ENCODE measurements around the gene PYGO2.
A peak's percentile ranks its signal among the peaks of the same experiment; 100 is the strongest.

Gene PYGO2

DNA sequence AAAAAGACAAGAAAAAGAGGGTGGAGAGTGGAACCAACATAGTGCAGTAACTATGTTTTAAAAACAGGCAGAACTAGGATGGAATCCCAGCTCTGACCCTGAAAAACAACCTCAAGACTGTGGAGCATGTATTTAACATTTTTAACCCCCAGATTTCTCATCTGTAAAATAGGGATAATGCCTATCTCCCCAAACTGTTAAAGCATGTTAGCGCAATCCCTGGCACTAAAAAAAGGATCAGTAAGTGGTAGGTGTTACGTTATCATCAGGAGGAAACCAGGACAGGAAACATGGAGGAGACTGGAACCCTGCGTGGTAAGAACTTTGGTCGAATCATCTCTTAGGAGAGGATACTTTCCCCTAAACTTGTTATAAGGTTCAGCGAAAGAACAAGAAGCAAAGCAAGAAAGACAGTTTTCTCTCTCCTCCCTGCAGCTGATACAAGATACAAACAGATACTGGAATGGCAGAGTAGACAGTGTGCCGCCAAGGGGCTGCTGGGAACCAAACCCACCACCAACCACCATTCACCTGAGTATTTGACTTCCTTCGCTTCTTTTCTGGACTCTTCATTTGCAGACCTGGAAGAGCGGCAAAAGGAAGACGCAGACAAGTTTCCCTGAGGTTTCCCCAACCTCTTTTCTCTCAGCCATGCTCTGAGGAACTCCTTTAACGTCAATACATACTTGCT lies 991 bp downstream of the PYGO2 start:
- DNase-seq = no peak

DNA sequence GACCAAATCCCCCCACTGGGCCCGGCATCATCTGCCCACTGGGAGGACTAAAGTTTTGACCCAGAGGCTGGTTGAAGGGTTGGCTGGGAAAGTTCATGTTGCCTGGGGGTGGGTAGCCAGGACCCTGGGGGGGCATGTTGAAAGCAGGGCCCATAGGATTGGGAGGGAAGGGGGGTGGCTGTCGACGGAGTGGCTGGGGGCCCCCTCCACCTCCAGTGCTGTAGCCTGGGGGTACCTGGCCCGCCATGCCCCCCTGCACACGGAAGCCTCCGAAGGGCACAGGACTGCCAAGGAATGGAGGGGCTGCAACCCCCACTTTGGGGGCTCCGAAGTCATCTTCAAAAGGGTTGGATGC lies 2.2 kb downstream of the PYGO2 start:
- no peak for DNase-seq

GRCh38 chr1:154958681-154959425 lies 2.7 kb downstream of the PYGO2 start:
- DNase-seq = no peak

DNA sequence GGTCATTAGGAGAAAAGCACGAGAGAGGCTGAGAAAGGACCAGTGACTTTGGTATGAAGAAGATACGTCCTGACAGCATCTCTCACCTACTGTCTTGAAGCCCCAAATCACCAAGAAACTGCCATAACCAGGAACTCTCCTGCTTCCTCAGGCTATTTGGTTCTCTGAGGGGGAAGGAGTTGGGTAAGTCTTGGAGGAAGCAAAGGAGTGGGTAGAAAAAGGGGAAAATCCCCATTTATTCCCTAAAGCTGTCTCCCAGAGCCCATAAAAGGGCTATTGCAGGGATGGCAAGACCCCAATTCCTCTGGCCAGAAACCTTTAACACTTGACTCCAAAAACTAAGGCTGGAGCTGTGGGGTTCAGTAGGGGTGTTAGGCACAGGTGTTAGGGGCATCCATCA lies 3.5 kb downstream of the PYGO2 start:
- no peak for DNase-seq

DNA sequence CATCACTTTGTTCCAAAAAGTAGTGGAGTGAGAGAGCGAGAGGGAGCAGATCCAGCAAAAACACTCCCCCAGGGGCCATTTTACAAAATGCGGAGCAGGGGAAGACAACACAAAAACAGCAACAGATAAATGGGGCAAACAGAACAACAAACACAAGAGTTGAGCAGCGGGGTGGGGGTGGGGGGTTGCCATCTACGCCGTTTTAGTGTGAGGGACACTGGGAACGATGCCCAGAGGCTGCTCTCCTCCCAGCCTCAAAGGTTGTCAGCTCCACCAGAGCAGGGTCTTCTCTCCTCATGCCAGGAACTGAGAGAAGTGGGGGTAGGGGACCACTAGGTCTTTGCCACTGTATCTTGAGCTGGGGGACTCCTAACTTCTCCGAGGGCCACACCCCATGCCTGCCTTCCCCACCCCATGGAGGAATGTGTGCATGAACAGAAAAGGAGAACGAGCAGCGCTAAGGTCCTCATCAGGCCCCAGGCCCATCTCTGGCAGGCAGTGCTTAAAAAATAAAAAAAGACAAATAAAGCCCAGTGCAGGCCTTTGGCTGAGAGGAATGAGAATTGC lies 4.4 kb downstream of the PYGO2 start:
- DNase-seq = no peak

- no peak for DNase-seq
Measured at GRCh38 chr1:154956544-154956941, 5.0 kb downstream of the PYGO2 start.

DNA sequence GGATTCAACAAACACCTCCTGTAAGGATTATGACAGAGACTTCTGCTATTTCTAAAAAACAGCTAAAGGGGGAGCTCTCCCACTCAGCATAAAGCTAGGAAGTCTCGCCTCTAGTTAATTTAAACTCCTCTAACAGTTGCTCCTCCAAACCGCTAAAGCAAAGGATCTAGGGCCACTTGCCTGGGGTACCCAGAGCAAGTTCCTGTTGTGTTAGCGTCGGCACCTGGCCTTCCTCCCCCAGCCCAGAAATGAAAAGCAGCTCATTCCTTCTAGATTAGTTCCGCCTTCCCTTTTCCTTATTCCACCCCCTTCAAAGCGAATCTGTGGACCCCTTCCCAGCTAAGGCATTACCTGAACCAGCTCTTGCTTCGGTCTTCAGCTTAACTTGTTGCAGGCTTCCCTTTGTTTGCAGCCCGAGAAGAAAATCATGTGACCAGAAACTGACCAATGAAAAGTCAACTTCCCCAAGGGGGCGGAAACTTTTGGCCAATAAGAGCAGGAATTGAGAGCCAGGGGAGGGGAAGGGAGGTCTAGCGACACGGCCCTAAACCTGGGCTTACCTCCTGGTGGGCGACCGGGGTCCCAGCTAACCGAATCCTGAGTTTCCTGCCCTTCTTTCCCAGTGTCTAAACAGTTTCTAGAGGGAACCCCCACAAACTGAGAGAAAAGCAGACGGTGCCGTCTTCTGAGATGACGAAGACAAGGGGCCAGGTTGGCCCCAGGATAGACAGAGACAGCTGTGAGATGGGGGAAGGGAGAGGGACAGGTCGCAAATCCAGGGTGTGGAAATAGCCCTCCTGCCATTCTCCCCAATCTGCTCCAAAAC lies 5.7 kb downstream of the PYGO2 start, which contains the start of gene PBXIP1:
TSS of gene PBXIP1 (minus strand) at position 382 of the 826 bp plus-strand sequence. CDS start 2,378 bp downstream, outside the sequence.
- peak; percentile 78 for DNase-seq

DNA sequence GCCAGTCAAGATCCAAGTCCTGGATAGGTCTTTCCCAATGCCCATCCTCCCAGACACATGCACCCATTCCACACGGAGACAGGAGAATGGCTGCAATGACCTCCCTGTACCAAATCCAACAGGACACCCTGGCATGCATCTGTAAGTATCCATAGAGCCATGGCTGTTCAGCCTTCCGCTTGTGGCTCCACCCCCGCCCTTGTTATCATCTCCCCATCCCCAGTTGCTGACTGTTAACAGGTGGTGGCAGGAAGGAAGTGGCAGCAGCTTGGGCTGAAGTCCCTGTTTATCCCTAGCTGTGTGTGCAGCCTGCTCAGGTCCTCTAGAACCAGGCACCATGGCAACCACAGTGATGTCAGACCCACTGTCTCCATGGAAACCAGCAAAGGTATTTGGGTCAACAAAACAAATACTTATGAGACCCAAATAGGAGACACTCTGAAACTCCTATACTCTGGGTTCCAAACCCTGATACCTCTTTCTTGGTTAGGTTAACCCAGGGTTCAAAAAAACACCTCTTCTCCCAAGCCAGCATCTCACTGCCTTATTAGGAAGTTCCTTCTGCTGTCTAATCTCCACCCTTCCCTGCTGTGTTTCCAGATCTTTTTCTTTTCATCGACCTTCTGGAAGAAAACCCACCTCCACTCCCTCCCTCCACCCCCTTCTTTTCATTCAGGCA lies 6.4 kb downstream of the PYGO2 start:
- DNase-seq = peak; percentile 85

GRCh38 chr1:154954541-154954940 lies 7.0 kb downstream of the PYGO2 start:
- DNase-seq = no peak

DNA sequence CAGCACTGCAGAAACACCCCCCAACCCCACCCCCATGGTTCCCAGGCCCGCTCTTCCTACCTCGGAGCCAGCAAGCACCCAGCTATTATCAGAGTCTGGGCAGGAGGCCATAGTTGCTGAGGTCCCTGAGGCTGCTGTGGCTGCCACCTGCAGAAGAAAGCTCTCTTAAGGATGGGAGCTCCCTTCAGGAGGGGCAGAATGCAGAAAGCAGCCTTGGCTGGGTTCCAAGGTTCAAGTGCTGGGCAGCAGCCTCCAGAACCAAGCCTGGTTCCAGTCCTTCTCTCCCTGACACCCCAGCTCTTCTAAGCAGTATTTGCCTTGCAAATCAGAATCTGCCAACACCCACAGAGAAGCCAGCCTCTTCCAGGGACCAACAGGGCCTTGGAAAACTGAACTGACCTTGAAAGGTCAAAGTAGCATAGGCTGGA lies 8.0 kb downstream of the PYGO2 start:
- no peak for DNase-seq

GRCh38 chr1:154952664-154953063 lies 8.9 kb downstream of the PYGO2 start:
- no peak for DNase-seq

GRCh38 chr1:154951901-154952657 lies 9.5 kb downstream of the PYGO2 start:
- peak; percentile 47 for DNase-seq

DNA sequence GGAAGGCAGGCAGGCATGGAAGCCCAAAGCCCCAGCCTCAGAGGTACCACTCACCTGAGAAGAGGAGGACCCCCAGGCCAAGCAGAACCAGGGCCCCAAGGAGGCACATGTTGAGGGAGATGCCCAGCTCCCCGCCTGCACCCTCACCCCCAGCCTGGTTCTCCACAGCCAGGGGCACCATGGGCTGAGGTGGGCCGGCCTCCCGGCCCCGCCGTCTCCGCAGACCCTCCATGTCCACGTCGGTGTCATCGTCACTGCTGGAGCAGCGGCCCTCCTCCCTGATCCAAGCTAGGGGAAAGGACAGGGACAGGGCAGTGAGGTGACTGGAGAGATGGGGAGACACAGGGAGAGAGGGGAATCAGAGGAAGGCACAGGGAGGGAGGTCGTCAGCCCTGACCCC lies 13.5 kb downstream of the PYGO2 start:
- DNase-seq = no peak

DNA sequence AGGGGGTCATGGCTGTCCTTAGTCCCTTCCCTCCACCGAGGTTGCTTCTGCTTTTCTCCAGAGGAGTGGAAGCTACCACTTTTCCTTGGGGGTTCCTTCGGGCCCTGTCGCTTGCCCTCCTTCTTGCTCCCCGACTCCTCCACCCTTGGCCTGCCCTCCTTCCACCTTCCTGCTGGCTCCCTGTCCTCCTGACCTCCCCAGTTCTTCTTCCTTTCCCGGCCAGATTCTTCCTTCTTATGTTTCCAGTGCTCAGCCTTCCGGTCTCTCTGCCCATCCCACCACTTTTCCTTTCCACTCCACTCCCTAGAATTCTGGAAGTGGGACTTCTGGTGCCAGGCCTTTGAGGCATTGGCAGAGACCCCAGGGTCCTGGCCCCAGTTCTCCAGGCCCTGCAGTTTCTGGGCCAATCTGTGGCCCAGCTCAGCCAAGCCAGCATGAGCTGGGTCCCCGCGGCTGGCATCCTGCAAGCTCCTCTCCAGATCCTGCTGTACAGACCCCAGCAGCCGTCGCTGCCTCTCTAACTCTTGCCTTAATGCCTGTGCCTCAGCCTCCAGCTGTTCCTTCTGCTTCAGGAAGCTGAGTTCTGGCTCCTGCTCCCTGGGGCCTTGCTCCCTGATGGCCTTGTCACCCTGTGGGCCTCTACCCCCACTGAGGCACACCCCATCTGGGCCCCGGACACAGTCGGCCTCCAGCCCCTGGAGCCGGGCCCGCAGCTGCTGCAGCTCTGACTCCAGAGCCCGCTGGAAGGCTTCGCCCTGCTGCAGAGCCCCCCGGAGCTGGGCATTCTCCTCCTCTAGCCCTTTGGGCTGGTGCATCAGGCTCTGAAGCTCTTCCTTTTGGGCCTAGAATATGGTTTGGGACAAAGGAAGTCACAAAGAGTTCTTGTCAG lies 15.4 kb downstream of the PYGO2 start:
- no peak for DNase-seq

- DNase-seq = no peak
Measured at GRCh38 chr1:154945160-154945961, 16.2 kb downstream of the PYGO2 start.

DNA sequence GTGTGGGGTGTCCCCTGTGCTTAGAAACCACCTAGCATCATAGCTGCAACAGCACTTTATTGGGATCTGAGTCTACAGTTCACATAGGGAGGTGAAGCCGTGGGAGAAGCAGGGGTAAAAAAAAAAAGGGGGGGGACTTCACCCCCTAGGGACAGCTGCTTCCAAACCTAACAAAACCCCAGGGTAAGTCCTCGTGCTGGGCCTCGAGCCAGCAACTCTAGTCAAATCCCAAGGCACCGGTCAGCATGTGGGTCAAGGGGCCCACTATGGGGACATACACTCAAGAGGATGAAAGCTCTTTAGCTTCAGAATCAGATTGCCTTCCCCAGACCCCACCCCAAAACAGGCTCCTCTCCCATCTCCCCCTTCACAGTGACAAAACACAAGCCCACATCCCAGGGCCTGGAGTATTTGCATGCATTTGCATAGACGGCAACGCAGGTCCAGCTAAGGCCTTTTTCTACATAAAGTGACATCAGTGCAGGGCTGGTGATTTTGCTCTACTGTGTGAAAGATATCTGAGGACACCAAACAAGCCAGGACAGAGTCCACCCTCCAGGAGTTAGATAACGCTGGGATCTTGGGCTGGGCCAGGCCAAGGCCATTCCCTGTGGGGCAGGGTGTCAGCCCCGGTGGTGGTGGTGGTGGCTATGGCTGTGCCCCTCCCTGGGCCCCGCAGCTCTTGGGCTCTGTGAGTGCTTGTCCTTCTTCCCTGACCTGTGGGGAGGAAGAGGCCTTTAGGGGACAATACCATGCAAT lies 17.0 kb downstream of the PYGO2 start:
- no peak for DNase-seq

GRCh38 chr1:154943649-154944400 lies 17.8 kb downstream of the PYGO2 start:
- DNase-seq = no peak

DNA sequence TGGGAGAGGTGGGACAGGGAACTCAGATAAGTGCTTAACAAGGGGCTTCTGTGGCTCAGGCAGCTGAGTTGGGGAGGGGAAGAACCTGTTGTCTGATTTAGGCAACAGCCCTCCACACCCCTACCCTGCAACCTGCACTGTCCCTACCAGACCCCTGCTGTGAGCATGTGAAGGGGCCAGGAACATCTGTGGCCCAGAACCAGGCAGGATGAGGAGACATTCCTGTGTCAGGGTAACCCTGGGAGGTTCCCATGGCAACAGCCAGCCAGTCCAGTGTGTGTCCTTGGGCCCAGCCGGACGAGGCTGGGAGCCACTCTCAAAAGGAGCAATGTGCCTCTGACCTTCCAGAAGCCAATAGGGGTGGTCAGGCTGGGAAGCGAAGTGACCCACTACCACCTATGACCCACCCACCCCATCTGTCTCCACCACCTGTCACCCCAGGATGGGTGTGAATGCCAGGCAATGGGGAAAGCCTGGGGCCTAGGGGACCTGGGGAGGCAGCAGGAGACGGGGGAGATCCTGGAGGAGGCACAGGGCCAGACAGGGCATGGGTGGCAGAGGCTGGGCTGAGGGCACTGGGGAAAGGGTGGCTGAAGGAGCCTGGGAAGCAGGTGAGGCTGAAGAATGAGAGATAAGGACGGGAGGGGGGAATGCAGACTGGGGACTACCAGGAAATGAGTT lies 20.1 kb downstream of the PYGO2 start:
- DNase-seq = no peak
